ENCODE results near the gene ANKRD31.

ANKRD31 gene

GRCh38 chr5:75037106-75037505, 199.6 kb downstream of the ANKRD31 start:
- DNase-seq (ENCODE audit: low spot score) = no peak

- no peak for DNase-seq (ENCODE audit: low spot score)
These were observed 202.4 kb downstream of the ANKRD31 start for GRCh38 chr5:75034137-75034739.

- no peak for DNase-seq (ENCODE audit: low spot score)
These were observed 205.3 kb downstream of the ANKRD31 start for GRCh38 chr5:75031366-75031765.

DNA sequence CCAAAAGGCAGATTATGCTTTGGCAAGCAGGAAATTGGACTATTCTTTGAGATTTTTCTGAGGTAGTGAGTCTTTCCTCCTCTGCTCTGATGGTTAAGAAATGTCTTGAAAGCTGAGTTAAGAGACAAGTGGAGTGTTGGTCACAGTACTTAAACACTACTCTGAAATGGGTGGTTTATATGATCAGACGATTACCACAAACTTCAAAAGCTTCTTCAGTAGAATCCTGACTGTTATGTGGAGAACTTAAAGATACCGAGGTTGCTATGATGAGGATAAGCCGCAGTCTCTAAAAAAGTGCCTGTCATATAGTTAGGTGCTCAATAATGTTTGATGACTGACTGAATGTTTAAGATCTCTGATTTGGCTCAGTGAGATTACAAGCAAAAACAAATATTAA, 208.6 kb downstream of the ANKRD31 start:
- DNase-seq (ENCODE audit: low spot score) = no peak

DNA sequence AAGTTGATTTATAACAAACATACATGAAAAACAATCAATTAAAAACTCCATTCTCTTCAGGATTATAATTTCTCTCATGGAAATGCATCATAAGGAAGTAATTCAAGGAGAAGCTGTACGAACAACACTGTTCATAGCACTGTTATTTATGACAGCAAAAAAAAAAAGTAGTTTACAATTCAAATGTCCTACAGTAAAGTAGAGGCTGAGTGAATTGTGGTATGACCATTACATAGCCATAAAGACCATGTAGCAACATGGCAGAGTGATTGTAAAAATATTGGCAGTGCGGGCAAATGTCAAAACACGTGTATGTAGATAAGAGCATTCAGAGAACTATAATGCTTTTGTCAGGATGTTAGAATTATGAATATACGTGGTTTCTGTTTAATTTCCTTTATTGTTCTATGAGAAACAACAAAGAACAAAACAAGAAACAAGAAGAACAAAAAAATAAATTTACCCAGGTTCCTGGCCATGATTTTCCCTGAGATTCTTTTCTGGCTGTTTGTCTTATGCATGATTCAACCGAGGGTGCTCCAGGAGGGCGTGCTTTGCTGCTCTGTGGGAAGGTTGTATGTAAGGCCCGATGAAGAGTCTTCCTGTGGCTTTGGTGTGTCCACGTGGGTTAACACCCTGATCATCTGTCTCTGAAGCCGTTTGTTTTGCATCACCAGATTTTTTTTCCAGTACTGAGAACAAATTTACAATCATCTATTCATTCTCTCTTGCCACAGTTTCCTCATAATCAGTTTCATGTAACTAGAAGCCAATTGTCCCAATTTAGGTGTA, 213.1 kb downstream of the ANKRD31 start:
- DNase-seq (ENCODE audit: low spot score) = no peak

GRCh38 chr5:75021800-75022199, 214.9 kb downstream of the ANKRD31 start:
- DNase-seq (ENCODE audit: low spot score) = no peak

DNA sequence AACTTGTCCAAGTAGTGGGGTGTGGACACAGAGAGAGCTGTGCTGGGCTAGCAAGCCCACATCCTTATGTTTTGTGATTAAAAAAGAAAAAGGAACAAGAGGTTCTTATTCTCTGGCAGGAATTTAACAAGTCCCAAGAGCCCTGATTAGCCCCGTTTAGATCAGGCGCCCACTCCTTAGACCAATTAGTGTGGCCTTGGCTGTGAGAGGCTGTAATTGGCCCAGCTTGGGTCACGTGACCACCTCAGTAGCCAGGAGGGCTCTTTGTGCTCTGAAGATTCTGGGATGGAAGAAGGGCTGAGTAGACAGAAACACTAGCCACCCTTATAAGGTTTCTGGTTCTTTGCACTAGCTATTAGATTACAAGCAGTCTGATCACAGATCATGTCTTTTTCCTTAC, 215.5 kb downstream of the ANKRD31 start:
- no peak for DNase-seq (ENCODE audit: low spot score)

DNA sequence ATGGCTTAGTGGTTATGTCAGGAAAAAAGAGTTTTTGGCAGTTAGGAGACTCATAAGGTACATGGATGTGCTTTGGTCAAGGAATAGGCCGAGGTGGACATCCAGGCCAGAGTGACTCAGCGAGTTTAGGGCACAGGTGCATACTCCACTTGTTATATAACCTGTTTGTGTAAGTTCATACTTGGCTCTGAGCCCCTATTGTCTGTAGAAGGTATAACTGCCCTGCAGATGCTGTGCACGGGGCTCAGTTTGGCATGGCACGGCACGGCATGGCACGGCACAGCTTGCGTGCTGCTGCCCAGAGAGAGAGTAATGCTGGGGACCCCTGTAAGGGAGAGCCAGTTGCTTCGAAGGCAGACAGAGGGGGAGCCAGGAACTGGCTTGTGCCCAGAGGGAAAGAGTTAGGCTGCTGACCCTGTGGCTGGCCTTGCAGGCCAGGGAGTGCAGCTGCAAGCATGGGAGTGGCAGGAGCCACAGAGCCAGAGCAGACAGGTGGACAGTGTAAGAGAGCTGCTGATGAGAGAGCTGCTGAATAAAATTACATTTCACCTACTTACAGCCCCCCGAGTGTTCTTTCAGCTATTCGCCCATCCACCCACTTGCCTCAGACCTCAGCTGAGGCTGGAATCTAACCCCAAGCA, 216.5 kb downstream of the ANKRD31 start:
- no peak for DNase-seq (ENCODE audit: low spot score)

DNA sequence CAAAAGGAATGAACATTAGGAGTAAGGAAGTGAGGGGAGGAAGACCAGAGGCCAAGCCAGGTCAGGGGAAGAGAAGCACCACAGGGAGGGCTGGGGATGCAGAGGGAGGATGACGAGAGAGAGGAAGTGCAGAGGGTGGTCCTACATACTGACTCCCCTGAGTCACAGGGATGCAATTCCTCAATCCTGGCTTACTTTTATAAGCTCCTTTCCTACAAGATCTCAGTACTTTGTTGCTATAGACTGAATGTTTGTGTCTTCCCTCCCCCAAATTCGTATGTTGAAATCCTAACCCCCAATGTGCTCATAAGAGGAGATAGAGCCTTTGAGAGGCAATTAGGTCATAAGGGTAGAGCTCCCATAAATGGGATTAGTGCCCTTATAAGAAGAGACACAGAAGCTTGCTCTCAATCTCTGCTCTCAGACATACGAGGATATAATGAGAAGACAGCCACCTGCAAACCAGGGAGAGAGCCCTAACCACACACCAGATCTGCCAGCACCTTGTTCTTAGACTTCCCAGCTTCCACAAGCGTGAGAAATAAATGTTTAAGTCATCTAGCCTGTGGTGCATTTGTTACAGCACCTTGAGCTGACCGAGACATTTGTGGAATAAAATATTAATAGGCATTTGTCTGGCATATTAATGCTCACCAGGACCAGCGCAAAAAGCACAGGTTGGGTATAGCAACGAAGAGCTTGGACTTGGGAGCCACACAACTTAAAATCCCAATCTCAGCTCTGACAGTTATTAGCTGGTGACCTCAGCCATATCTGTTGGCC, 217.7 kb downstream of the ANKRD31 start:
- DNase-seq (ENCODE audit: low spot score) = no peak

Data from hematopoietic multipotent progenitor cell treated with erythropoietin and hydrocortisone succinate and interleukin-3 and kit ligand, for 15 days (in vitro differentiated cells).